T47D (cell line): ENCODE measurements around the gene ATXN7L1.

ENCODE experiments used
- DNase-seq, 2 experiments: peaks; one replicate each; pipeline versions ENCODE4 v3.0.0 to v3.0.0-alpha.2; 2011 to 2012; ENCODE audit warnings: low read depth in 1 of 2, low spot score in 1 of 2
- JUND ChIP-seq: IDR thresholded peaks from 2 replicates; pipeline ENCODE4 v1.6.1; 2012; ENCODE audit warnings: low read depth
- in situ Hi-C: cut with HindIII; loops from 2 replicates; pipeline ENCODE4 v1.10.0; 2016; ENCODE audit warnings: low sequenced_read_pairs, low pct_unique_long_range_greater_than_20kb

ATXN7L1 gene

GRCh38 chr7:105677817-105678573, 198.4 kb downstream of the ATXN7L1 start:
- DNase-seq, result no peak
- in situ Hi-C loops, result no loop called here
- no peak for TF ChIP-seq JUND

- no peak for TF ChIP-seq JUND
- in situ Hi-C loops, result no loop called here
- DNase-seq, result no peak
These were observed 199.0 kb downstream of the ATXN7L1 start for GRCh38 chr7:105677410-105677730.

GRCh38 chr7:105675934-105676371, 200.4 kb downstream of the ATXN7L1 start:
- no peak for DNase-seq
- TF ChIP-seq JUND, result no peak
- in situ Hi-C loops, result no loop called here

GRCh38 chr7:105674200-105674920, 202.0 kb downstream of the ATXN7L1 start:
- no peak for DNase-seq
- no peak for TF ChIP-seq JUND
- in situ Hi-C loops, result no loop called here

GRCh38 chr7:105673367-105674084, 202.9 kb downstream of the ATXN7L1 start:
- DNase-seq, result no peak
- in situ Hi-C loops, result no loop called here
- no peak for TF ChIP-seq JUND

- no peak for DNase-seq
- in situ Hi-C loops, result no loop called here
- TF ChIP-seq JUND, result no peak
These were observed 203.6 kb downstream of the ATXN7L1 start for GRCh38 chr7:105672801-105673200.

- TF ChIP-seq JUND, result no peak
- no peak for DNase-seq
- in situ Hi-C loops, result no loop called here
These were observed 210.1 kb downstream of the ATXN7L1 start for GRCh38 chr7:105666324-105666723.

- in situ Hi-C loops, result no loop called here
- no peak for DNase-seq
- TF ChIP-seq JUND, result no peak
These were observed 210.7 kb downstream of the ATXN7L1 start for GRCh38 chr7:105665684-105666083.

GRCh38 chr7:105664816-105665525, 211.4 kb downstream of the ATXN7L1 start:
- no peak for DNase-seq
- in situ Hi-C loops, result no loop called here
- TF ChIP-seq JUND, result no peak

- TF ChIP-seq JUND, result no peak
- DNase-seq, result no peak
- in situ Hi-C loops, result no loop called here
These were observed 213.4 kb downstream of the ATXN7L1 start for GRCh38 chr7:105662998-105663397.

- no peak for TF ChIP-seq JUND
- in situ Hi-C loops, result no loop called here
- DNase-seq, result no peak
These were observed 214.8 kb downstream of the ATXN7L1 start for GRCh38 chr7:105661625-105662024.

GRCh38 chr7:105656922-105657521, 219.4 kb downstream of the ATXN7L1 start:
- DNase-seq, result peak in 1 of 2 experiments; percentile 45
- in situ Hi-C loops, result no loop called here
- no peak for TF ChIP-seq JUND
